H1 (cell line): ENCODE data around the gene GRM8. TPM values are rescaled to one million over a fixed set of nuclear protein-coding genes. Genes with fewer than 3 reads are reported as not detected.

ENCODE experiments used
- CTCF ChIA-PET: fragments of 300-600 bp; sonication (Branson Sonifier 250); formaldehyde crosslinking; loops from one replicate; lab custom pipeline; 2021; ENCODE audit not compliant: partially characterized antibody; lab: Charles Lee
- POLR2A ChIA-PET: fragments of 300-600 bp; sonication (Branson Sonifier 250); formaldehyde crosslinking; loops from one replicate; lab custom pipeline; 2021; ENCODE audit warnings: inconsistent platforms; ENCODE audit not compliant: partially characterized antibody; lab: Charles Lee
- DNase-seq, 2 experiments: peaks; one replicate each; pipeline versions ENCODE4 v3.0.0 to v3.0.0-alpha.2; 2010 to 2022; ENCODE audit warnings: low spot score in 2 of 2, low read depth in 1 of 2, mixed read lengths in 1 of 2
- FAIRE-seq: peaks from 2 replicates; lab custom pipeline; 2011; peaks lifted over from hg19 to GRCh38; lab: Jason Lieb, UNC
- H2AFZ ChIP-seq: 2 replicates; pipeline ENCODE4 v1.8.1; 2012; ENCODE audit warnings: low read length, inconsistent platforms
- H2AK5ac ChIP-seq: 2 replicates; pipeline ENCODE4 v1.6.1; 2013; ENCODE audit warnings: low read depth, low read length
- H2BK120ac ChIP-seq: replicated peaks from 2 replicates; pipeline ENCODE3; 2013; ENCODE audit warnings: low read depth, low read length, inconsistent platforms
- H2BK12ac ChIP-seq: 2 replicates; pipeline ENCODE4 v1.6.1; 2013; ENCODE audit warnings: low read depth, low read length
- H2BK15ac ChIP-seq: 2 replicates; pipeline ENCODE4 v1.6.1; 2013; ENCODE audit warnings: low read length
- H2BK20ac ChIP-seq: 2 replicates; pipeline ENCODE4 v1.6.1; 2013; ENCODE audit warnings: low read length
- H2BK5ac ChIP-seq: 2 replicates; pipeline ENCODE4 v1.6.1; 2013; ENCODE audit warnings: low read depth, low read length
- H3K14ac ChIP-seq: 2 replicates; pipeline ENCODE4 v1.6.1; 2013; ENCODE audit warnings: inconsistent platforms; ENCODE audit not compliant: insufficient read length
- H3K18ac ChIP-seq: 2 replicates; pipeline ENCODE4 v1.6.1; 2013; ENCODE audit warnings: low read length; ENCODE audit errors: extremely low read depth
- H3K23ac ChIP-seq: 2 replicates; pipeline ENCODE4 v1.6.1; 2013; ENCODE audit warnings: inconsistent platforms; ENCODE audit not compliant: insufficient read length
- H3K23me2 ChIP-seq: 2 replicates; pipeline ENCODE4 v1.6.1; 2013; ENCODE audit warnings: low read depth, low read length
- H3K27ac ChIP-seq: 2 replicates; pipeline ENCODE4 v1.6.1; 2011; ENCODE audit warnings: low read depth, low read length, inconsistent platforms
- H3K27me3 ChIP-seq, 4 experiments: replicated peaks in 1 of 4; 1 replicate in 1 of 4; 2 replicates in 3 of 4; pipeline versions ENCODE4 v1.6.1 to v1.8.1; 2011 to 2013; ENCODE audit warnings: low read length in 3 of 4, mild to moderate bottlenecking in 3 of 4, inconsistent platforms in 2 of 4, mixed read lengths in 2 of 4, moderate library complexity in 1 of 4; ENCODE audit not compliant: control insufficient read depth in 3 of 4, insufficient read depth in 3 of 4; ENCODE audit errors: extremely low read depth in 1 of 4
- H3K36me3 ChIP-seq, 4 experiments: 2 replicates each; pipeline versions ENCODE4 v1.6.1 to v1.8.1; 2011 to 2013; ENCODE audit warnings: mild to moderate bottlenecking in 4 of 4, low read length in 3 of 4, moderate library complexity in 2 of 4, control low read depth in 1 of 4, inconsistent platforms in 1 of 4; ENCODE audit not compliant: insufficient read depth in 4 of 4, control insufficient read depth in 2 of 4
- H3K4ac ChIP-seq: replicated peaks from 2 replicates; pipeline ENCODE3; 2013; ENCODE audit warnings: low read length, low read depth, mixed read lengths, inconsistent platforms; ENCODE audit not compliant: insufficient read length
- H3K4me1 ChIP-seq, 4 experiments: replicated peaks in 1 of 4; 1 replicate in 1 of 4; 2 replicates in 3 of 4; pipeline versions ENCODE4 v1.6.1 to v1.8.1; 2011 to 2013; ENCODE audit warnings: low read length in 3 of 4, inconsistent platforms in 2 of 4, mixed read lengths in 1 of 4; ENCODE audit not compliant: insufficient read depth in 4 of 4, control insufficient read depth in 3 of 4
- H3K4me2 ChIP-seq, 2 experiments: 2 replicates each; pipeline versions ENCODE4 v1.6.1 to v1.8.1; 2011 to 2013; ENCODE audit warnings: low read depth in 2 of 2, low read length in 2 of 2, control low read depth in 1 of 2, inconsistent platforms in 1 of 2, mild to moderate bottlenecking in 1 of 2; ENCODE audit not compliant: insufficient read depth in 1 of 2
- H3K4me3 ChIP-seq, 4 experiments: fragments of 200-600, 300-600 bp in 1 of 4; sonication (generic), shearing (Covaris generic), sonication (Bioruptor Twin) in 1 of 4; 2 replicates each; pipeline versions ENCODE4 v1.5.1 to v1.8.1; 2011 to 2016; ENCODE audit warnings: low read length in 4 of 4, low read depth in 3 of 4, control low read depth in 2 of 4, inconsistent platforms in 2 of 4, mild to moderate bottlenecking in 2 of 4, mixed read lengths in 1 of 4, moderate library complexity in 1 of 4; ENCODE audit not compliant: insufficient read depth in 2 of 4; ENCODE audit errors: extremely low read depth in 1 of 4
- H3K56ac ChIP-seq: replicated peaks from 2 replicates; pipeline ENCODE3; 2013; ENCODE audit warnings: low read depth, mild to moderate bottlenecking, mixed read lengths, low read length, inconsistent platforms; ENCODE audit not compliant: insufficient read length
- H3K79me1 ChIP-seq: 2 replicates; pipeline ENCODE4 v1.6.1; 2013; ENCODE audit warnings: low read depth, low read length, control low read depth
- H3K79me2 ChIP-seq, 2 experiments: 2 replicates each; pipeline versions ENCODE4 v1.6.1 to v1.8.1; 2012 to 2013; ENCODE audit warnings: low read length in 2 of 2, mild to moderate bottlenecking in 2 of 2, inconsistent platforms in 1 of 2; ENCODE audit not compliant: insufficient read depth in 2 of 2, control insufficient read depth in 1 of 2
- H3K9ac ChIP-seq, 4 experiments: replicated peaks in 1 of 4; 1 replicate in 1 of 4; 2 replicates in 3 of 4; pipeline versions ENCODE4 v1.6.1 to v1.8.1; 2011 to 2013; ENCODE audit warnings: low read depth in 3 of 4, low read length in 3 of 4, control low read depth in 2 of 4, mild to moderate bottlenecking in 2 of 4, moderate library complexity in 2 of 4, inconsistent platforms in 1 of 4; ENCODE audit errors: extremely low read depth in 1 of 4
- H3K9me3 ChIP-seq, 2 experiments: 2 replicates each; pipeline versions ENCODE4 v1.6.1 to v1.8.1; 2012 to 2013; ENCODE audit warnings: mild to moderate bottlenecking in 2 of 2, moderate library complexity in 2 of 2, control low read depth in 1 of 2, inconsistent platforms in 1 of 2, low read depth in 1 of 2, low read length in 1 of 2, mixed read lengths in 1 of 2; ENCODE audit not compliant: insufficient read depth in 2 of 2
- H4K20me1 ChIP-seq, 2 experiments: replicated peaks in 1 of 2; 2 replicates each; pipeline versions ENCODE3 to v1.8.1; 2011 to 2013; ENCODE audit warnings: inconsistent platforms in 2 of 2, low read length in 2 of 2, mild to moderate bottlenecking in 1 of 2; ENCODE audit not compliant: insufficient read depth in 2 of 2, control insufficient read depth in 1 of 2
- H4K5ac ChIP-seq: 2 replicates; pipeline ENCODE4 v1.6.1; 2013; ENCODE audit warnings: low read length, low read depth, mixed read lengths, inconsistent platforms; ENCODE audit not compliant: insufficient read length
- H4K8ac ChIP-seq: 2 replicates; pipeline ENCODE4 v1.8.0; 2013; ENCODE audit warnings: mild to moderate bottlenecking, moderate library complexity, low read length, inconsistent platforms; ENCODE audit not compliant: insufficient read depth; ENCODE audit errors: extremely low read depth
- H4K91ac ChIP-seq: replicated peaks from 2 replicates; pipeline ENCODE3; 2013; ENCODE audit warnings: low read length, mixed read lengths, inconsistent platforms; ENCODE audit not compliant: insufficient read length
- BRCA1 ChIP-seq: IDR thresholded peaks from 2 replicates; pipeline ENCODE4 v1.6.1; 2012; ENCODE audit warnings: low read depth, low read length, improper control_type of control experiment
- CTCF ChIP-seq, 3 experiments: IDR thresholded peaks; 1 replicate in 2 of 3; 2 replicates in 1 of 3; pipeline versions ENCODE4 v1.5.1 to v1.6.1; 2011; ENCODE audit warnings: low read length in 3 of 3, mild to moderate bottlenecking in 3 of 3, inconsistent platforms in 2 of 3, low read depth in 1 of 3, moderate library complexity in 1 of 3; ENCODE audit not compliant: insufficient read depth in 1 of 3; ENCODE audit errors: control extremely low read depth in 1 of 3
- KDM1A ChIP-seq: fragments of 200-600, 300-600 bp; sonication (generic); IDR thresholded peaks from 2 replicates; pipeline ENCODE4 v1.7.1; 2016; ENCODE audit warnings: mild to moderate bottlenecking, low read length, borderline replicate concordance
- RAD21 ChIP-seq, 2 experiments: IDR thresholded peaks in 1 of 2; conservative IDR thresholded peaks in 1 of 2; 2 replicates each; pipeline ENCODE4 v1.6.1; 2011; ENCODE audit warnings: low read depth in 2 of 2, low read length in 2 of 2, improper control_type of control experiment in 1 of 2, inconsistent platforms in 1 of 2, mild to moderate bottlenecking in 1 of 2, moderate library complexity in 1 of 2
- RNF2 ChIP-seq: fragments of 200-900, 300-1000 bp; sonication (generic); IDR thresholded peaks from 2 replicates; pipeline ENCODE4 v1.7.1; 2016; ENCODE audit warnings: borderline replicate concordance, low read depth, mild to moderate bottlenecking, antibody characterized with exemption, low read length; ENCODE audit not compliant: poor library complexity, severe bottlenecking; ENCODE audit errors: missing control alignments
- SIN3A ChIP-seq, 2 experiments: IDR thresholded peaks in 1 of 2; conservative IDR thresholded peaks in 1 of 2; 2 replicates each; pipeline ENCODE4 v1.6.1; 2011 to 2012; ENCODE audit warnings: low read length in 2 of 2, improper control_type of control experiment in 1 of 2, low read depth in 1 of 2, mild to moderate bottlenecking in 1 of 2
- YY1 ChIP-seq: IDR thresholded peaks from 2 replicates; pipeline ENCODE4 v1.6.1; 2011; ENCODE audit warnings: low read depth, mild to moderate bottlenecking, low read length
- WGBS, 2 experiments: shearing (Covaris generic) in 1 of 2; methylation state at CpG; one replicate each; pipeline versions ENCODE4 v1.1.6 to v1.1.7; 2013 to 2015; ENCODE audit warnings: low lambda C conversion rate in 2 of 2, mixed read lengths in 2 of 2, inconsistent platforms in 1 of 2, low coverage in 1 of 2, missing lambda C conversion rate in 1 of 2; ENCODE audit not compliant: insufficient replicate concordance in 2 of 2, insufficient coverage in 1 of 2, insufficient read length in 1 of 2; ENCODE audit errors: extremely low coverage in 1 of 2, missing lambda C conversion rate in 1 of 2; 5-methylcytosine and 5-hydroxymethylcytosine counted together
- polyA plus RNA-seq, 7 experiments: library from polyadenylated mRNA; depleted of rRNA in 3 of 7; stranded (reverse) in 5 of 7; unstranded in 2 of 7; fragments of >200 nt in 5 of 7; fragments of 200-250 nt in 2 of 7; gene quantifications; 1 replicate in 5 of 7; 2 replicates in 1 of 7; 4 replicates in 1 of 7; pipeline versions ENCODE4 v1.2.1 to v1.2.3, GENCODE V29; 2011 to 2013; ENCODE audit warnings: missing spikeins in 2 of 7, mixed read lengths in 2 of 7
- total RNA-seq: library from RNA; stranded (reverse); fragmentation: NEBNext Ultra II Directional; extraction: Animal tissue kit (Norgen Biotek cat#: 25700); gene quantifications from 2 replicates; pipeline ENCODE4 v1.2.1, GENCODE V29; 2021
- TF ChIP-seq, protein P1 (sequence below): IDR thresholded peaks from 2 replicates; pipeline ENCODE4 v1.6.1; 2011; ENCODE audit warnings: low read length, improper control_type of control experiment

Gene GRM8
- total and polyA plus RNA-seq, 2 of the 8 experiments (the other 6 are each of a cell fraction or from before 2014, with no cell fraction given) = 2.6 to 2.8 TPM

- DNase-seq = peak; percentile 27 to 71
- no peak overlapping the region for H2BK5ac ChIP-seq
- no peak overlapping the region for H3K4ac ChIP-seq
- H2AK5ac ChIP-seq = no peak overlapping the region
- H3K14ac ChIP-seq = no peak overlapping the region
- H3K79me1 ChIP-seq = no peaks in the 10 kb centered on the region
- H2BK12ac ChIP-seq = no peak overlapping the region
- 47% methylated on average over 7 of the region's 7 CpGs; no CpG with 5 or more reads in 1 of the 2 experiments for WGBS, 2 experiments
- H2BK15ac ChIP-seq = no peak overlapping the region
- no peaks in the 10 kb centered on the region for H3K79me2 ChIP-seq
- peak overlapping the region; percentile 7; the same call in 1 of the 2 replicates for H2AFZ ChIP-seq
- no peak overlapping the region for H4K91ac ChIP-seq
- H3K23me2 ChIP-seq = no peaks in the 10 kb centered on the region
- H3K18ac ChIP-seq = no peak overlapping the region
- H3K4me3 ChIP-seq = no peak overlapping the region
- no peak overlapping the region for H4K5ac ChIP-seq
- H4K8ac ChIP-seq = no peak overlapping the region; the same call in 1 of the 2 replicates
- POLR2A ChIA-PET = no interaction called here
- H3K4me2 ChIP-seq = no peak overlapping the region
- no peak overlapping the region for H2BK120ac ChIP-seq
- FAIRE-seq = peak; percentile 65
- H3K9ac ChIP-seq = no peak overlapping the region
- peaks cover 4% of the 10 kb centered on the region in 2 experiments; a peak in 3 of 4 replicates for H3K9me3 ChIP-seq
- no peak overlapping the region for H3K56ac ChIP-seq
- H4K20me1 ChIP-seq = no peaks in the 10 kb centered on the region
- CTCF ChIA-PET = interaction anchor here (0.5 to 1.9 kb wide), 20 partner anchors 10 to 982 kb away, joined by 3 to 7 read pairs (median 3); no protein-coding TSS in a partner anchor
- H3K4me1 ChIP-seq = no peaks in the 10 kb centered on the region
- no peaks in the 10 kb centered on the region for H3K36me3 ChIP-seq
- no peaks in the 10 kb centered on the region for H3K27me3 ChIP-seq
- no peak overlapping the region for H2BK20ac ChIP-seq
- H3K23ac ChIP-seq = no peak overlapping the region
- no peak overlapping the region for H3K27ac ChIP-seq
- TF ChIP-seq CTCF (IDR thresholded peaks at IDR 0.05; ENCODE audit: control extremely low read depth in 1 of 3, insufficient read depth in 1 of 3, low read depth in 1 of 3, low read length in 3 of 3) (peak; percentile 52 to 78 (median 66)), RNF2 (no peak), RAD21 (IDR thresholded peaks at IDR 0.05 in 1 of 2, conservative IDR thresholded peaks at IDR 0.05 in 1 of 2; ENCODE audit: low read depth in 2 of 2, low read length in 2 of 2) (peak; percentile 73 to 79), SIN3A (conservative IDR thresholded peaks at IDR 0.05 in 1 of 2, IDR thresholded peaks at IDR 0.05 in 1 of 2; ENCODE audit: low read depth in 1 of 2, low read length in 2 of 2) (no peak), BRCA1 (no peak), YY1 (peak; percentile 62; the same call in 1 of the 2 replicates), KDM1A (no peak)
- TF ChIP-seq, protein P1, sequence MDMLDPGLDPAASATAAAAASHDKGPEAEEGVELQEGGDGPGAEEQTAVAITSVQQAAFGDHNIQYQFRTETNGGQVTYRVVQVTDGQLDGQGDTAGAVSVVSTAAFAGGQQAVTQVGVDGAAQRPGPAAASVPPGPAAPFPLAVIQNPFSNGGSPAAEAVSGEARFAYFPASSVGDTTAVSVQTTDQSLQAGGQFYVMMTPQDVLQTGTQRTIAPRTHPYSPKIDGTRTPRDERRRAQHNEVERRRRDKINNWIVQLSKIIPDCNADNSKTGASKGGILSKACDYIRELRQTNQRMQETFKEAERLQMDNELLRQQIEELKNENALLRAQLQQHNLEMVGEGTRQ = 0 out of 2 replicates have a peak, but pooled peaks have one; percentile 23
These were observed 644.4 kb downstream of the GRM8 start for GRCh38 chr7:126608339-126608776.
